GM10266 (cell line): ENCODE data around the gene COA1.

Experiments
- DNase-seq: peaks from one replicate; pipeline ENCODE4 v3.0.0; 2012; ENCODE audit errors: extremely low spot score
- CTCF ChIP-seq: IDR thresholded peaks from 2 replicates; pipeline ENCODE4 v1.5.1; 2012; ENCODE audit warnings: mild to moderate bottlenecking, low read depth; ENCODE audit not compliant: control insufficient read depth, insufficient read depth; ENCODE audit errors: missing control alignments

Gene COA1

GRCh38 chr7:43750016-43750887 is 20.9 kb upstream of the COA1 start:
- no peak for DNase-seq
- no peak for TF ChIP-seq CTCF

DNA sequence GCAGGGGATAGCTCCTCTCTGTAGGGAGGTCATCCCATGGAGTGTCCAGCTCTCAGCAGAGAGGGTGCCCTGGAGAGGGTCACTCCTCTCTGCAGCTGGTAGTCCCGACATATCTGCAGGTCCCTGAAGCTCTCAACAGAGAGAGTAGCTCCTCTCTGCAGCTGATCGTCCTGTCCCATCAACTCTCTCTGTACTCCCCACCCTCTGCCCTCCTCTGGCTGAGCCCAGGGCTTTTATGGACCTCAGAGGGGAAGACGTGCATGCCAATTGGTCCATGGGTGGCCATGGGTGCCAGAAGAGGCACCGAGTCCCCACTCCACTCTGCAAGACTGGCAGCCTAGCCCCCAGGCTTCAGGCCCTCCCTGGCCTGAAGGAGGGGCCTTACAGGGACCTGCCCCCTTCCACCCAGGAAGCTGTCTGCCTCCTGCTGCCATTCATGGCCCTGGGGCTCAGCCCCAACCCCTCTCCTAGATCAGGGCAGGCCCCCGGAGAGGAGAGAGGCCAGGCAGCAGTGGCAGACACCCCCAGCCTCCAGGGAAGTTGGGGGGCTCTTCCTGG is 20.1 kb upstream of the COA1 start:
- DNase-seq = no peak
- no peak for TF ChIP-seq CTCF

DNA sequence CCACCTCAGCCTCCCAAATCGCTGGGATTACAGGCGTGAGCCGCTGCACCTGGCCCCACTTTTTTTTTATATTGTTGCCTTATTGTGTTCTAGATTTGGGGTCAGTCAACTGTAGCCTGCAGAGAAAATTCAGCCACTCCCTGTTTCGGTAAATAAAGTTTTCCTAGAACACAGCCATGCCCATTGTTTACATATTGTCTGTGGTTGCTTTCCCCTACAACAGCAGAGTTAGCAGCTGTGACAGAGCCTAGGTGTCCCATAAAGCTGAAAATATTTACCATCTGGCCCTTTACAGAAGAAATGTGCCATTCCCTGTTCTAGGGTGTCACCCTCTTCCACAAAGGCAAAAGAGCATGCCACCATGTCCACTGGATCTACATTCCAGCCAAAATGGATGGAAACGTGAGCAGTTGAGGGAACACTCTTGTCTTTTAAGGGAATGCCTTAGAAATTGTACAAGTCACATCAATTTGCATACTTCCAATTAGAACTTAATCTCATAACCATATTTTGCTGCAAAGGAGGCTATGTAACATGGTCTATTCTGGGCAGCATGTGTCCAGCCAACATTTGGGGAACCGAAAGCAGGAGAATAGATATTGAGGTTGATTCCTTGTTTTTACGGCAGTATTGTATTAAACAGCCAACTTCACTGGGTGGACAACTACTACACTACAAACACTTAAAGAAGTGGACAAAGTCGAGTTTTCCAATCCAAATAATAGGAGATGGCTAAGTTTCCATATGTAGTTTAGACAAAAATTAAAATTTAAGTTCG is 18.2 kb upstream of the COA1 start:
- TF ChIP-seq CTCF = no peak
- no peak for DNase-seq

GRCh38 chr7:43742692-43743091 is 13.4 kb upstream of the COA1 start:
- no peak for DNase-seq
- no peak for TF ChIP-seq CTCF

GRCh38 chr7:43737467-43738127 is 8.3 kb upstream of the COA1 start:
- TF ChIP-seq CTCF = no peak
- DNase-seq = no peak

GRCh38 chr7:43735802-43736603 is 6.7 kb upstream of the COA1 start:
- peak; percentile 60 for DNase-seq
- no peak for TF ChIP-seq CTCF
